Measurements from ENCODE around the gene PIK3R2. TPM values are rescaled to one million over a fixed set of nuclear protein-coding genes. Genes with fewer than 3 reads are reported as not detected.

PIK3R2 gene
- total and polyA plus RNA-seq, 2 experiments from 2014 or later, result 8.5 to 66.6 TPM

DNA sequence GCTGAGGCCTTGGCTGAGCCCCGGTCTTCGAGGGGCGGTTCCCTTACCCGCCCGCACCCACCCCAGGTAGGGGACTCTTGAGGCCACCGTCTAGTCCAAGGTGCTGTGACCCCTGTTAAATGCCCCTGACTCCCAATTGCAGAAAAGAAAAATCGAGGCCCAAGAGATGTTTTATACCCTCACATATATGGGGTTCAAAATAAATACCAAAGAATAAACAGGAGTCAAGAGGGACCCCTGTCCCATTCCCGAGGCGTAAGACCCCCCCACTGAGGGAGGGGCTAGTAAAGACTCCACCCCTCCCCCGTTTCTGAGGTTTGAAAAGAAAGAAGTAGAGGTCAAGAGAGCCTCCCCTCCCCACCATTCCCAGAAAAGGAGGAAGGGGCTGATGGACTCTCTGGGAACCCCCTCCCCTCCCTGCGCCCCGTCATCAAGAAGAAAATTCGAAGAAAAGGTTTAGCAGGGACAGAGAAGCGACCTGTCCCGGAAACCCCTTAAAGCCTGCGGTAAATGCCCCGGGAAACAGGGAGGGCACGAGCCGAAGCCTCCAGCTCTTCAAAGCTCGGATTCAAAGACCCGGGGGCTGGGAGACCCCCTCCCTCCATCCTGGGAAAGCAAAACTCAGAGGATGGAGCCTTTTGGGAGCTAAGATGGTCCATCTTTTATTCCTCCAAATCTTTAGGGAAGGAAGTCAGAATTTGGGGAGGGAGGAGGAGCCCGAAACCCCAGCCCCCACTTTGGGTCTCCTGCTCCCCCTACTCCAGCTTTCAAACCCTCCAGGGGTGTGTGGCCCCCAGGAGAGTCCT, 51.6 kb downstream of the PIK3R2 start:
- H3K9me3 Mint-ChIP-seq, result no peaks in the 10 kb centered on the region

More for the DNA sequence above, 51.6 kb downstream of the PIK3R2 start:
- no peaks in the 10 kb centered on the region for H3K9me2 ChIP-seq (ENCODE audit: insufficient read depth)
- 0 out of 2 replicates have a peak overlapping the region, but pooled peaks have one; percentile 49 for H2AFZ ChIP-seq
- 0 out of 2 replicates have a peak, but pooled peaks cover 6% of the 10 kb centered on the region for H3K79me2 ChIP-seq (replicated peaks; ENCODE audit: insufficient read depth)
- Mint-ChIP-seq H3K4me1 (peaks cover 23% of the 10 kb centered on the region), H3K27me3 (ENCODE audit: insufficient read depth, low read depth, poor library complexity) (peaks cover 20% of the 10 kb centered on the region), H3K36me3 (ENCODE audit: low read depth) (peaks cover 20% of the 10 kb centered on the region), H3K27ac (peak overlapping the region; percentile 94), H3K4me3 (peak overlapping the region; percentile 85)
- no peaks in the 10 kb centered on the region; the same call in none of the 2 replicates for H4K20me1 ChIP-seq (replicated peaks; ENCODE audit: insufficient read depth)
- no peaks in the 10 kb centered on the region for H3K27me3 ChIP-seq (ENCODE audit: insufficient read depth)
- peaks cover 11% of the 10 kb centered on the region for H3K4me1 ChIP-seq (ENCODE audit: insufficient read depth)
- DNase-seq (ENCODE audit: low spot score) (peak; percentile 79), ATAC-seq (peak; percentile 8)
- H3K27ac ChIP-seq (ENCODE audit: low read depth), result peak overlapping the region; percentile 99
- peak overlapping the region; percentile 99 for H3K4me2 ChIP-seq
- peak overlapping the region; percentile 78 for H3K4me3 ChIP-seq
- TF ChIP-seq POLR2AphosphoS5 (IDR thresholded peaks at IDR 0.05; ENCODE audit: low read depth), result peak; percentile 65; the same call in 1 of the 2 replicates
- TF ChIP-seq, protein P1, sequence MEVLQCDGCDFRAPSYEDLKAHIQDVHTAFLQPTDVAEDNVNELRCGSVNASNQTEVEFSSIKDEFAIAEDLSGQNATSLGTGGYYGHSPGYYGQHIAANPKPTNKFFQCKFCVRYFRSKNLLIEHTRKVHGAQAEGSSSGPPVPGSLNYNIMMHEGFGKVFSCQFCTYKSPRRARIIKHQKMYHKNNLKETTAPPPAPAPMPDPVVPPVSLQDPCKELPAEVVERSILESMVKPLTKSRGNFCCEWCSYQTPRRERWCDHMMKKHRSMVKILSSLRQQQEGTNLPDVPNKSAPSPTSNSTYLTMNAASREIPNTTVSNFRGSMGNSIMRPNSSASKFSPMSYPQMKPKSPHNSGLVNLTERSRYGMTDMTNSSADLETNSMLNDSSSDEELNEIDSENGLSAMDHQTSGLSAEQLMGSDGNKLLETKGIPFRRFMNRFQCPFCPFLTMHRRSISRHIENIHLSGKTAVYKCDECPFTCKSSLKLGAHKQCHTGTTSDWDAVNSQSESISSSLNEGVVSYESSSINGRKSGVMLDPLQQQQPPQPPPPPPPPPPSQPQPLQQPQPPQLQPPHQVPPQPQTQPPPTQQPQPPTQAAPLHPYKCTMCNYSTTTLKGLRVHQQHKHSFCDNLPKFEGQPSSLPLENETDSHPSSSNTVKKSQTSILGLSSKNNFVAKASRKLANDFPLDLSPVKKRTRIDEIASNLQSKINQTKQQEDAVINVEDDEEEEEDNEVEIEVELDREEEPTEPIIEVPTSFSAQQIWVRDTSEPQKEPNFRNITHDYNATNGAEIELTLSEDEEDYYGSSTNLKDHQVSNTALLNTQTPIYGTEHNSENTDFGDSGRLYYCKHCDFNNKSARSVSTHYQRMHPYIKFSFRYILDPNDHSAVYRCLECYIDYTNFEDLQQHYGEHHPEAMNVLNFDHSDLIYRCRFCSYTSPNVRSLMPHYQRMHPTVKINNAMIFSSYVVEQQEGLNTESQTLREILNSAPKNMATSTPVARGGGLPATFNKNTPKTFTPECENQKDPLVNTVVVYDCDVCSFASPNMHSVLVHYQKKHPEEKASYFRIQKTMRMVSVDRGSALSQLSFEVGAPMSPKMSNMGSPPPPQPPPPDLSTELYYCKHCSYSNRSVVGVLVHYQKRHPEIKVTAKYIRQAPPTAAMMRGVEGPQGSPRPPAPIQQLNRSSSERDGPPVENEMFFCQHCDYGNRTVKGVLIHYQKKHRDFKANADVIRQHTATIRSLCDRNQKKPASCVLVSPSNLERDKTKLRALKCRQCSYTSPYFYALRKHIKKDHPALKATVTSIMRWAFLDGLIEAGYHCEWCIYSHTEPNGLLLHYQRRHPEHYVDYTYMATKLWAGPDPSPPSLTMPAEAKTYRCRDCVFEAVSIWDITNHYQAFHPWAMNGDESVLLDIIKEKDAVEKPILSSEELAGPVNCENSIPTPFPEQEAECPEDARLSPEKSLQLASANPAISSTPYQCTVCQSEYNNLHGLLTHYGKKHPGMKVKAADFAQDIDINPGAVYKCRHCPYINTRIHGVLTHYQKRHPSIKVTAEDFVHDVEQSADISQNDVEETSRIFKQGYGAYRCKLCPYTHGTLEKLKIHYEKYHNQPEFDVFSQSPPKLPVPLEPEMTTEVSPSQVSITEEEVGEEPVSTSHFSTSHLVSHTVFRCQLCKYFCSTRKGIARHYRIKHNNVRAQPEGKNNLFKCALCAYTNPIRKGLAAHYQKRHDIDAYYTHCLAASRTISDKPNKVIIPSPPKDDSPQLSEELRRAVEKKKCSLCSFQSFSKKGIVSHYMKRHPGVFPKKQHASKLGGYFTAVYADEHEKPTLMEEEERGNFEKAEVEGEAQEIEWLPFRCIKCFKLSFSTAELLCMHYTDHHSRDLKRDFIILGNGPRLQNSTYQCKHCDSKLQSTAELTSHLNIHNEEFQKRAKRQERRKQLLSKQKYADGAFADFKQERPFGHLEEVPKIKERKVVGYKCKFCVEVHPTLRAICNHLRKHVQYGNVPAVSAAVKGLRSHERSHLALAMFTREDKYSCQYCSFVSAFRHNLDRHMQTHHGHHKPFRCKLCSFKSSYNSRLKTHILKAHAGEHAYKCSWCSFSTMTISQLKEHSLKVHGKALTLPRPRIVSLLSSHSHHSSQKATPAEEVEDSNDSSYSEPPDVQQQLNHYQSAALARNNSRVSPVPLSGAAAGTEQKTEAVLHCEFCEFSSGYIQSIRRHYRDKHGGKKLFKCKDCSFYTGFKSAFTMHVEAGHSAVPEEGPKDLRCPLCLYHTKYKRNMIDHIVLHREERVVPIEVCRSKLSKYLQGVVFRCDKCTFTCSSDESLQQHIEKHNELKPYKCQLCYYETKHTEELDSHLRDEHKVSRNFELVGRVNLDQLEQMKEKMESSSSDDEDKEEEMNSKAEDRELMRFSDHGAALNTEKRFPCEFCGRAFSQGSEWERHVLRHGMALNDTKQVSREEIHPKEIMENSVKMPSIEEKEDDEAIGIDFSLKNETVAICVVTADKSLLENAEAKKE (CRISPR knock-in tag; IDR thresholded peaks at IDR 0.05), result no peak
- H3F3A ChIP-seq (replicated peaks; ENCODE audit: low read depth), result peaks cover 31% of the 10 kb centered on the region
- H3K36me3 ChIP-seq (ENCODE audit: insufficient read depth), result peaks cover 4% of the 10 kb centered on the region; the same call in 1 of the 2 replicates

All from GM23338 (cell line).